Mucosa of rectum (tissue), 2 donors: Measurements from ENCODE around the gene ABLIM3.

Experiments used
- H3K27ac ChIP-seq, 2 donors: one replicate each; pipeline ENCODE4 v1.7.0; 2013; ENCODE audit warnings: inconsistent platforms in 2 of 2, low read depth in 2 of 2, low read length in 2 of 2
- H3K27me3 ChIP-seq, 2 donors: one replicate each; pipeline ENCODE4 v1.7.0; 2013; ENCODE audit warnings: low read length in 2 of 2; ENCODE audit not compliant: control insufficient read depth in 2 of 2, insufficient read depth in 2 of 2
- H3K36me3 ChIP-seq, 2 donors: one replicate each; pipeline ENCODE4 v1.7.0; 2013; ENCODE audit warnings: low read length in 2 of 2; ENCODE audit not compliant: control insufficient read depth in 2 of 2, insufficient read depth in 2 of 2
- H3K4me1 ChIP-seq, 2 donors: one replicate each; pipeline ENCODE4 v1.7.0; 2013; ENCODE audit warnings: low read length in 2 of 2, mild to moderate bottlenecking in 1 of 2; ENCODE audit not compliant: control insufficient read depth in 2 of 2, insufficient read depth in 2 of 2
- H3K4me3 ChIP-seq, 2 donors: one replicate each; pipeline ENCODE4 v1.7.0; 2013; ENCODE audit warnings: low read length in 2 of 2
- H3K9ac ChIP-seq, 2 donors: one replicate each; pipeline ENCODE4 v1.7.0; 2013; ENCODE audit warnings: low read length in 2 of 2, low read depth in 1 of 2, mild to moderate bottlenecking in 1 of 2
- H3K9me3 ChIP-seq, 2 donors: one replicate each; pipeline ENCODE4 v1.7.0; 2013; ENCODE audit warnings: low read length in 2 of 2; ENCODE audit not compliant: control insufficient read depth in 2 of 2
- donor health status: healthy.
- donor health status: Normal muscosa, but diverticular disease.

The ABLIM3 gene

DNA sequence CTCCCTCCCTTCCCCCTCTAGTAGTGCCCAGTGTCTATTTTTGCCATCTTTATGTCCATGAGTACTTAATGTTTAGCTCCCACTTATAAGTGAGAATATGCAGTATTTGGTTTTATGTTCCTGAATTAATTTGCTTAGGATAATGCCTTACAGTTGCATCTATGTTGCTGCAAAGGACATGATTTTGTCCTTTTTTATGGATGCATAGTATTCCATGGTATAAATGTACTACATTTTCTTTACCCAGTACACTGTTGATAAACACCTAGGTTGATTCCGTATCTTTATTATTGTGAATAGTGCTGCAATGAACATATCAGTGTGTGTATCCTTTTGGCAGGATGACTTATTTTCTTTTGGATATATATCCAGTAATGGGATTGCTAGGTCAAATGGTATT, 3.8 kb downstream of the ABLIM3 start:
- Histone ChIP-seq H3K27ac (no peak overlapping the region), H3K36me3 (no peaks in the 10 kb centered on the region), H3K27me3 (peaks cover 8% of the 10 kb centered on the region in 2 donors), H3K4me3 (no peak overlapping the region), H3K9ac (no peak overlapping the region), H3K4me1 (no peaks in the 10 kb centered on the region), H3K9me3 (no peaks in the 10 kb centered on the region)

DNA sequence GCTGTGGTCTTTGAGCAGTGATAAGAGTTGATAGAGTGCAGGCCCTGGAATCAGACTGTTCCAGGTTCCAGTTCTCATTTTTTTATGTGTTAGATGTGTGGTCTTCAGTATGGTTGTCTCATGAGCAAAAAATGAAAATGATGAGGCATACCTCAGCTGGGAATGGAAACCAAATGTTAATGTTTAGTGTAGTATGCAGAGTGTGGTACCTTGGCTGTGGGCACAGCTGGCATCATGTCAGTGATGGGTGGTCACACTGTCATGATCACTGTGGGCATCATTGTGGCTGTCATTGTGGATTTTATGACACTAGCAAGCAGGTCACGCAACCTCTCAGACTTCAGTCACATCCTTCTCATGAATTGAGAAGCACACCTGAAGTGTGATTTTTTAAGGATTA, 6.4 kb downstream of the ABLIM3 start:
- Histone ChIP-seq H3K36me3 (no peaks in the 10 kb centered on the region), H3K4me3 (no peak overlapping the region), H3K9me3 (no peaks in the 10 kb centered on the region), H3K4me1 (no peaks in the 10 kb centered on the region), H3K27ac (no peak overlapping the region), H3K9ac (no peak overlapping the region), H3K27me3 (peaks cover 0 to under 1% of the 10 kb centered on the region in 2 donors)

GRCh38 chr5:149149942-149150341, 8.6 kb downstream of the ABLIM3 start:
- H3K4me3 ChIP-seq: no peak overlapping the region
- H3K9me3 ChIP-seq: no peaks in the 10 kb centered on the region
- H3K4me1 ChIP-seq: no peaks in the 10 kb centered on the region
- no peak overlapping the region for H3K9ac ChIP-seq
- H3K27ac ChIP-seq: no peak overlapping the region
- H3K36me3 ChIP-seq: no peaks in the 10 kb centered on the region
- H3K27me3 ChIP-seq: no peaks in the 10 kb centered on the region

- H3K27ac ChIP-seq: no peak overlapping the region
Measured at GRCh38 chr5:149150457-149150856, 9.2 kb downstream of the ABLIM3 start.

GRCh38 chr5:149151717-149152116, 10.4 kb downstream of the ABLIM3 start:
- no peak overlapping the region for H3K4me3 ChIP-seq
- no peaks in the 10 kb centered on the region for H3K9me3 ChIP-seq
- H3K27me3 ChIP-seq: no peaks in the 10 kb centered on the region
- H3K27ac ChIP-seq: no peak overlapping the region
- H3K4me1 ChIP-seq: no peaks in the 10 kb centered on the region
- H3K36me3 ChIP-seq: no peaks in the 10 kb centered on the region
- no peak overlapping the region for H3K9ac ChIP-seq

More at GRCh38 chr5:149150457-149150856, 9.2 kb downstream of the ABLIM3 start:
- no peaks in the 10 kb centered on the region for H3K27me3 ChIP-seq
- no peak overlapping the region for H3K9ac ChIP-seq
- no peaks in the 10 kb centered on the region for H3K4me1 ChIP-seq
- no peaks in the 10 kb centered on the region for H3K9me3 ChIP-seq
- no peak overlapping the region for H3K4me3 ChIP-seq
- H3K36me3 ChIP-seq: no peaks in the 10 kb centered on the region

DNA sequence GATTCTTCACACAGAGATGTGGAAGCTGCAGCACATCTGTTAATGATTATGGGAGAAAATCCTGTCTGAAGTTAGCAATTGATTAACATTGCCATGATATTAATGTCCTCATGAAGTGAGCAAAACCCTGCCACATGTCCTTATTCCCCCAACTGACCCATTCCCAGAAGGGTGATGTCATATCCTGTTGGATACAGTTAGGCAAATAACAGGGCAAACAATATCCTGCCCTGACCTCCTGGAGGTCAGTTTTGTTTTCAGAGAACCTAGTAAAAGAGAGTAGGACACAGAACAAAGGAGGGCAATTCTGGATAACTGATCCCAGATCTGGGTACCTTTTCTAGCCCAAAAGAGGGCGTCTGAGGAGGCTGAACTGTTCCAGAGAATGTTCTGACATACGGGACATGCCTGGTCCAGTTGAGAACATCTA, 11.0 kb downstream of the ABLIM3 start:
- H3K36me3 ChIP-seq: no peaks in the 10 kb centered on the region
- no peaks in the 10 kb centered on the region for H3K27me3 ChIP-seq
- H3K9me3 ChIP-seq: no peaks in the 10 kb centered on the region
- no peak overlapping the region for H3K9ac ChIP-seq
- H3K4me1 ChIP-seq: no peaks in the 10 kb centered on the region
- H3K4me3 ChIP-seq: no peak overlapping the region
- H3K27ac ChIP-seq: no peak overlapping the region

- Histone ChIP-seq H3K27me3 (no peaks in the 10 kb centered on the region), H3K9ac (no peak overlapping the region), H3K4me1 (no peaks in the 10 kb centered on the region), H3K36me3 (no peaks in the 10 kb centered on the region), H3K4me3 (no peak overlapping the region), H3K9me3 (no peaks in the 10 kb centered on the region), H3K27ac (no peak overlapping the region)
Measured at GRCh38 chr5:149153193-149153750, 12.0 kb downstream of the ABLIM3 start.

GRCh38 chr5:149153751-149154610, 12.7 kb downstream of the ABLIM3 start:
- no peak overlapping the region for H3K4me3 ChIP-seq
- no peaks in the 10 kb centered on the region for H3K36me3 ChIP-seq
- H3K9me3 ChIP-seq: no peaks in the 10 kb centered on the region
- H3K27ac ChIP-seq: no peak overlapping the region
- no peak overlapping the region for H3K9ac ChIP-seq
- no peaks in the 10 kb centered on the region for H3K27me3 ChIP-seq
- no peaks in the 10 kb centered on the region for H3K4me1 ChIP-seq

- no peak overlapping the region for H3K9ac ChIP-seq
- no peak overlapping the region for H3K4me3 ChIP-seq
- no peaks in the 10 kb centered on the region for H3K36me3 ChIP-seq
- H3K27me3 ChIP-seq: no peaks in the 10 kb centered on the region
- no peaks in the 10 kb centered on the region for H3K4me1 ChIP-seq
- H3K9me3 ChIP-seq: no peaks in the 10 kb centered on the region
- H3K27ac ChIP-seq: no peak overlapping the region
Measured at GRCh38 chr5:149154650-149155049, 13.4 kb downstream of the ABLIM3 start.

DNA sequence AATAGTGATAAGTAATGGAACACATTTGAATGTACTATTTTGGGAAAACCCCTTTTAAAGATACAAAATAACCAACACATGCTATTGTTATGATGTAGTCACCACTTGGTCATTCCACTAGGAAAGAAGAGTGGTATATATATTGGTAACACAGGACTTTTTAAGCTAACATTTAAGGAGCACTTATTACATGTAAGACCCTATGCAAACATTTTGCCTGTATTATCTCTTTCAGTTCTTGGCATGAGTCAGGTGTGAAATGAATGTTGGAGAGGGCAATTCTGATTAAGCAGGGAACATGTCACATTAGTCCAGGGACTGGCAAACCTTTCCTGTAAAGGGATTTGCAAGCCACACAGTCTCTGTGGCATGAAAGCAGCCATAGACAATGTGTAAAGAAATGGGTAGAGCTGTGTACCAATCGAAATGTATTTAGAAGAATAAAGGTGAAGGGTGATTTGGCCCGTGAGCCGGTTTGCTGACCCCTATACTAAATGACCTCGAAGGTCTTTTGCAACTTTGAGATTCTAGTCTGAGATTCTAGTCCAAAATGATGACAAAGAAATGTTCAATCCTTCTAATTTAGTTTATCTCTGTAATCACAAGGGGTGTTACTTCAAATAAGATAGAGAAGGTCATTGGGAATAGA, 15.3 kb downstream of the ABLIM3 start:
- Histone ChIP-seq H3K9ac (no peak overlapping the region), H3K27ac (no peak overlapping the region), H3K9me3 (no peaks in the 10 kb centered on the region), H3K36me3 (no peaks in the 10 kb centered on the region), H3K4me1 (no peaks in the 10 kb centered on the region), H3K27me3 (no peaks in the 10 kb centered on the region), H3K4me3 (no peak overlapping the region)
